ENCODE measurements around the gene CYP1A1. TPM values are rescaled to one million over a fixed set of nuclear protein-coding genes. Genes with fewer than 3 reads are reported as not detected.

CYP1A1 gene
- total RNA-seq = 1 to 10 TPM; 4.7 to 4.8 TPM

- peak within 1 kb of the TSS; percentile 51 for H3K27ac Mint-ChIP-seq
- peak within 1 kb of the TSS; percentile 61 for H3K4me3 Mint-ChIP-seq
- H3K9me3 Mint-ChIP-seq (ENCODE audit: insufficient read depth) = no peaks in the 10 kb centered on the region
- DNase-seq (peak; percentile 38), ATAC-seq (peak; percentile 38)
- peaks cover 27% of the 10 kb centered on the region for H3K4me1 Mint-ChIP-seq (ENCODE audit: low read depth)
- POLR2A ChIA-PET = interaction anchor here (0.6 to 1.1 kb wide), 5 partner anchors 55 to 302 kb away, joined by 3 read pairs; no protein-coding TSS in a partner anchor
- CTCF ChIA-PET = interaction anchor here (0.6 to 3.1 kb wide), 12 partner anchors 27 to 225 kb away, joined by 3 to 17 read pairs (median 4); no protein-coding TSS in a partner anchor
- H3K36me3 Mint-ChIP-seq (ENCODE audit: low read depth) = no peaks in the 10 kb centered on the region
- peaks cover 5% of the 10 kb centered on the region for H3K27me3 Mint-ChIP-seq (ENCODE audit: low read depth)
Measured at GRCh38 chr15:74725225-74725774, at the start of gene CYP1A1. Gene CYP1A1 (minus strand): TSS chr15:74725528. CDS start chr15:74723097, 2,431 bp downstream.

GRCh38 chr15:74773731-74774252 is 48.5 kb upstream of the CYP1A1 start:
- ATAC-seq (no peak), DNase-seq (no peak)
- H3K27ac Mint-ChIP-seq = no peak overlapping the region
- CTCF ChIA-PET = interaction anchor here (1.2 to 24.0 kb wide), 5 partner anchors 15 to 157 kb away, joined by 3 to 1683 read pairs (median 4); partner anchors contain the start of gene CSK
- H3K36me3 Mint-ChIP-seq (ENCODE audit: low read depth) = no peaks in the 10 kb centered on the region
- H3K4me1 Mint-ChIP-seq (ENCODE audit: low read depth) = peaks cover 65% of the 10 kb centered on the region
- POLR2A ChIA-PET = interaction anchor here (23.0 kb wide), 1 partner anchor 19 kb away, joined by 670 read pairs; no protein-coding TSS in a partner anchor
- no peaks in the 10 kb centered on the region for H3K27me3 Mint-ChIP-seq (ENCODE audit: low read depth)
- H3K4me3 Mint-ChIP-seq = no peak overlapping the region
- H3K9me3 Mint-ChIP-seq (ENCODE audit: insufficient read depth) = no peaks in the 10 kb centered on the region

DNA sequence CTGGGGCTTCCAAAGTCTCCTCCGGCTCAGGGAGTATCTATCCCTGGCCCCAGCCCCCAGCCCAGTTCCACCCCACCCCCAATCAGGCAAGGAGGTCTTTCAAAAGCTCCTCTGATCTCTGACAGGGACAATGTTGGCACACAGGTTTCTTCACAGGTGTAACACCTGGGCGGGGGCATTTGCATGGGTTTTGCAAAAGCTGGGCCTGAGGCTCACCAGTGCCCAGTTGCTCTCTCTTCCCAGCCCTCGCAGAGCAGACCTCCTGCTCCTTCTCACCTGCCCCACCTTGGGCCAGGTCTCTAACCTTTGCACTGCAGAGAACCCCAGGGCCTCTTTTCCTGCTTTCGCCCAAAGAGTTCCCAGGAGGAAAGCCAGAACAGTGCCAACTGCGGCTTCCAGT is 48.0 kb upstream of the CYP1A1 start:
- DNase-seq = no peak
- ChIA-PET CTCF (interaction anchor here (1.5 to 24.0 kb wide), 5 partner anchors 15 to 134 kb away, joined by 4 to 1683 read pairs (median 8); partner anchors contain the start of genes CSK and CYP1A1), POLR2A (interaction anchor here (23.0 kb wide), 1 partner anchor 19 kb away, joined by 670 read pairs; no protein-coding TSS in a partner anchor)
- H3K4me1 Mint-ChIP-seq (ENCODE audit: low read depth) = peaks cover 64% of the 10 kb centered on the region
- no peaks in the 10 kb centered on the region for H3K27me3 Mint-ChIP-seq (ENCODE audit: low read depth)
- H3K27ac Mint-ChIP-seq = no peak overlapping the region
- no peaks in the 10 kb centered on the region for H3K9me3 Mint-ChIP-seq (ENCODE audit: insufficient read depth)
- ATAC-seq = no peak
- no peaks in the 10 kb centered on the region for H3K36me3 Mint-ChIP-seq (ENCODE audit: low read depth)
- no peak overlapping the region for H3K4me3 Mint-ChIP-seq

GRCh38 chr15:74770211-74770903 is 45.0 kb upstream of the CYP1A1 start:
- POLR2A ChIA-PET = interaction anchor here (0.8 to 23.0 kb wide), 9 partner anchors 10 to 138 kb away, joined by 3 to 670 read pairs (median 4); partner anchors contain the start of gene CSK
- peaks cover 35% of the 10 kb centered on the region for H3K4me1 Mint-ChIP-seq (ENCODE audit: low read depth)
- CTCF ChIA-PET = interaction anchor here (0.6 to 24.0 kb wide), 51 partner anchors 8 to 434 kb away, joined by 3 to 1683 read pairs (median 5); partner anchors contain the start of genes CLK3, COX5A, CSK and CYP1A1
- H3K27ac Mint-ChIP-seq = no peak overlapping the region
- no peaks in the 10 kb centered on the region for H3K27me3 Mint-ChIP-seq (ENCODE audit: low read depth)
- no peak for ATAC-seq
- H3K9me3 Mint-ChIP-seq (ENCODE audit: insufficient read depth) = no peaks in the 10 kb centered on the region
- no peaks in the 10 kb centered on the region for H3K36me3 Mint-ChIP-seq (ENCODE audit: low read depth)
- DNase-seq = no peak
- H3K4me3 Mint-ChIP-seq = no peak overlapping the region

DNA sequence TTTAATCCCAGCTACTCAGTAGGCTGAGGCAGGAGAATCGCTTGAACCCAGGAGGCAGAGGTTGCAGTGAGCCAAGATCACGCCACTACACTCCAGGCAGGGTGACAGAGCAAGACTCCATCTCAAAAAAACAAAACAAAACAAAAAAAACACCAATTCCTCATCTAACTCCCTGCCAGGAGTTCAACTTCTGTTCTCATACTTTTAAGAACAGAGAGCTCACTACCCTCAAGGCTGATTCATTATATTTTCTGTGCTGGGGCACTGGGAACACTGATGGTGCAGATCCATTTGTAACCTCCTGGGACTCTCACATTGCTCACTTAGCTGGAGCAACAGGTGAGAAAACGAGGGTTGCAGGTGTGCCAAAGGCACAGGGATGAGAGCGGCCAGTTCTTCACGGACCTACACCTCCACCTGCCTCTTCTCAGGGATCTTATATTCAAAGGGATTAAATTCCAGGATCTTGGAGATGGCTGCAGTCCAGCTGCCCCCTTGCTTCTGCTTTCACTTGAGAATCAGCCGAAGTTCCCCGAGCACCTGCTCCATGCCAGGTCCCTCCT is 44.2 kb upstream of the CYP1A1 start:
- Mint-ChIP-seq H3K4me1 (ENCODE audit: low read depth) (peaks cover 30% of the 10 kb centered on the region), H3K4me3 (no peak overlapping the region), H3K9me3 (ENCODE audit: insufficient read depth) (no peaks in the 10 kb centered on the region), H3K27me3 (ENCODE audit: low read depth) (no peaks in the 10 kb centered on the region), H3K36me3 (ENCODE audit: low read depth) (no peaks in the 10 kb centered on the region), H3K27ac (no peak overlapping the region)
- ChIA-PET POLR2A (interaction anchor here (1.1 to 23.0 kb wide), 3 partner anchors 23 to 135 kb away, joined by 4 to 670 read pairs (median 8); no protein-coding TSS in a partner anchor), CTCF (interaction anchor here (0.6 to 24.0 kb wide), 46 partner anchors 9 to 403 kb away, joined by 3 to 1683 read pairs (median 4); partner anchors contain the start of genes CLK3, COX5A, CSK and CYP1A1)
- ATAC-seq (no peak), DNase-seq (no peak)

DNA sequence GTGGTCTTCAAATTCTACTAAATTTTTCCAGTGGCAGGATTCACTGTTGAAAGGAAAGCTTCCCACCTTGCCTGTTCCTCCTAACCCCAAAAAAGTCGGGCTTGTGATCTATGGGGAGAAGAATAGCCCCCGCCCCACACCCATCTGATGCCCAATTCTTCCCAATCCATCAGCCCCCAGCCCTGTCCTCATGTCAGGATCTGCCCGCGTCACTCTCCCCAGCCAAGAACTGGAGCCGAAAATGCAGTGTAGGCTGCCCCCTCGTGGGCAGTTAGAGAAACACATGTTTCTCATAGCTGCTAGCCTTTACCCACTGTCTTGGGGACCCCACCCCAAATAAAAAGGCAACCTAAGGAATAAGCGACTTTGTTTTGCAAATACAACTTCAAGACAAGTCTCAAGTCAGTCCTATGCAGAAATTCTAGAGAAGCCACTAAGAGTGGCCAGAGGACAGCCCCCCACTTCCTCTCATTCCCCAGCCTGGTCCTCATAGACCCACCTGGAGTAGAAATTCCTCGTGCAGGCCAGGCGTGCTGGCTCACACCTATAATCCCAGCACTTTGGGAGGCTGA is 43.5 kb upstream of the CYP1A1 start:
- Mint-ChIP-seq H3K36me3 (ENCODE audit: low read depth) (no peaks in the 10 kb centered on the region), H3K4me1 (ENCODE audit: low read depth) (peaks cover 27% of the 10 kb centered on the region), H3K27me3 (ENCODE audit: low read depth) (no peaks in the 10 kb centered on the region), H3K4me3 (no peak overlapping the region), H3K9me3 (ENCODE audit: insufficient read depth) (no peaks in the 10 kb centered on the region), H3K27ac (peak overlapping the region; percentile 27)
- DNase-seq (peak; percentile 76), ATAC-seq (peak; percentile 48)
- CTCF ChIA-PET = interaction anchor here (0.6 to 24.0 kb wide), 45 partner anchors 9 to 402 kb away, joined by 3 to 1683 read pairs (median 4); partner anchors contain the start of genes CLK3, CSK, CYP1A1 and FAM219B
- POLR2A ChIA-PET = interaction anchor here (0.6 to 23.0 kb wide), 4 partner anchors 23 to 135 kb away, joined by 3 to 670 read pairs (median 6); no protein-coding TSS in a partner anchor

DNA sequence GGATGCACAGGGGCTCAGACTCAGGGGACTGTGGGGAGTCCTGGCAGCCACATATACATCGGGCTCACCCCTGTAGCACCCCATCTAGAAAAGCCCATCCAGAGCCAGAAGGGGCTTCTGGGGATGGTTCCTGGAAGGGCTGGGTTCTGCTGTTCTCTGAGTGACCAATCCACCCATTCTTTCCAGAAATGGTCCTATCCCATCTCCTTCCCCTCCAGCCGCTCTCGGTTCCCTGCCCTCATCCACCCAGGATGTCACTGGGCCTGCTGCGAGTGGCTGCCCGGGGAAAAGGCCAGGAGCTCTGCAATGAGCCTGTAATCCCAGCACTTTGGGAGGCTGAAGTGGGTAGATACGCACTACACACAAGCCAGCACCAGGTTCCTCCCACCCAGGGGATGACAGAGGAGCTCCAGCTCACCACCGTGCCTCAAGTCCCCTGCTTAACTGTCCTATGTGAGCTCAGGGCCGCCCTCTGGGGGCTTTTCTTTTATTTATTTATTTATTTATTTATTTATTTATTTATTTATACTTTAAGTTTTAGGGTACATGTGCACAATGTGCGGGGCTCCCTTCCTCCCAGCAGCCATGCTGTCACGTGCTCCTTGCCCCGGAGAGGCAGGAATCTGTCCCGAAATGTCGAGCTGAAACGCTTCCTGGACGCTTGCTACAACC is 42.9 kb upstream of the CYP1A1 start:
- ChIA-PET POLR2A (interaction anchor here (0.6 to 23.0 kb wide), 5 partner anchors 24 to 151 kb away, joined by 3 to 670 read pairs (median 4); no protein-coding TSS in a partner anchor), CTCF (interaction anchor here (0.9 to 24.0 kb wide), 34 partner anchors 8 to 397 kb away, joined by 3 to 1683 read pairs (median 6); partner anchors contain the start of genes CLK3, CSK, FAM219B and MPI)
- no peaks in the 10 kb centered on the region for H3K27me3 Mint-ChIP-seq (ENCODE audit: low read depth)
- H3K9me3 Mint-ChIP-seq (ENCODE audit: insufficient read depth) = no peaks in the 10 kb centered on the region
- H3K4me1 Mint-ChIP-seq (ENCODE audit: low read depth) = peaks cover 27% of the 10 kb centered on the region
- no peak for DNase-seq
- H3K27ac Mint-ChIP-seq = no peak overlapping the region
- H3K4me3 Mint-ChIP-seq = no peak overlapping the region
- ATAC-seq = no peak
- H3K36me3 Mint-ChIP-seq (ENCODE audit: low read depth) = no peaks in the 10 kb centered on the region

GRCh38 chr15:74767167-74768098 is 42.1 kb upstream of the CYP1A1 start:
- Mint-ChIP-seq H3K27me3 (ENCODE audit: low read depth) (no peaks in the 10 kb centered on the region), H3K4me3 (no peak overlapping the region), H3K36me3 (ENCODE audit: low read depth) (no peaks in the 10 kb centered on the region), H3K4me1 (ENCODE audit: low read depth) (peaks cover 28% of the 10 kb centered on the region), H3K27ac (no peak overlapping the region), H3K9me3 (ENCODE audit: insufficient read depth) (no peaks in the 10 kb centered on the region)
- ChIA-PET POLR2A (interaction anchor here (0.8 to 23.0 kb wide), 4 partner anchors 25 to 151 kb away, joined by 3 to 670 read pairs (median 6); no protein-coding TSS in a partner anchor), CTCF (interaction anchor here (0.6 to 24.0 kb wide), 19 partner anchors 7 to 394 kb away, joined by 3 to 1683 read pairs (median 8); partner anchors contain the start of genes CLK3 and CSK)
- ATAC-seq (no peak), DNase-seq (no peak)

- ATAC-seq = no peak
- H3K9me3 Mint-ChIP-seq (ENCODE audit: insufficient read depth) = no peaks in the 10 kb centered on the region
- ChIA-PET CTCF (interaction anchor here (0.7 to 19.5 kb wide), 8 partner anchors 7 to 142 kb away, joined by 3 to 508 read pairs (median 4); partner anchors contain the start of genes CYP1A1 and ULK3), POLR2A (interaction anchor here (1.4 kb wide), 1 partner anchor 14 kb away, joined by 4 read pairs; no protein-coding TSS in a partner anchor)
- H3K27ac Mint-ChIP-seq = no peak overlapping the region
- H3K36me3 Mint-ChIP-seq (ENCODE audit: low read depth) = no peaks in the 10 kb centered on the region
- no peak for DNase-seq
- H3K4me3 Mint-ChIP-seq = no peak overlapping the region
- no peaks in the 10 kb centered on the region for H3K27me3 Mint-ChIP-seq (ENCODE audit: low read depth)
- H3K4me1 Mint-ChIP-seq (ENCODE audit: low read depth) = peaks cover 14% of the 10 kb centered on the region
Measured at GRCh38 chr15:74763416-74763815, 38.1 kb upstream of the CYP1A1 start.
